Prostate gland (tissue), 2 donors: ENCODE measurements around the gene FGF7. TPM values are rescaled to one million over a fixed set of nuclear protein-coding genes. Genes with fewer than 3 reads are reported as not detected.
"Not testable (repeated sequence)": the region's sequence is repeated elsewhere in the genome, so short reads cannot be mapped to it uniquely, and the experiment has no call there.

Experiments
- DNase-seq: peaks from one replicate; pipeline ENCODE4 v3.0.0-alpha.2; 2019; ENCODE audit warnings: low spot score
- H3K27ac ChIP-seq, 2 donors: fragments of 200-600 bp; sonication (generic); 2 replicates each; pipeline ENCODE4 v1.5.1; 2017 to 2019
- H3K27me3 ChIP-seq: fragments of 200-600 bp; sonication (generic); replicated peaks from 2 replicates; pipeline ENCODE4 v1.5.1; 2019; ENCODE audit not compliant: insufficient read depth
- H3K36me3 ChIP-seq, 2 donors: fragments of 200-600 bp; sonication (generic); 1 replicate in 1 of 2; 2 replicates in 1 of 2; pipeline versions ENCODE4 v1.5.1 to v1.8.1; 2017 to 2019
- H3K4me1 ChIP-seq: fragments of 200-600 bp; sonication (generic); replicated peaks from 2 replicates; pipeline ENCODE4 v1.5.1; 2019
- H3K4me3 ChIP-seq, 2 donors: fragments of 200-600 bp; sonication (generic); 2 replicates each; pipeline ENCODE4 v1.5.1; 2017 to 2019
- H3K9me3 ChIP-seq: fragments of 200-600 bp; sonication (generic); 2 replicates; pipeline ENCODE4 v1.5.1; 2017
- POLR2A ChIP-seq: fragments of 450-650 bp; IDR thresholded peaks from one replicate; pipeline ENCODE4 v1.6.1; 2016; ENCODE audit warnings: antibody characterized with exemption, mild to moderate bottlenecking
- POLR2AphosphoS5 ChIP-seq: sonication (generic); formaldehyde crosslinking; IDR thresholded peaks from one replicate; pipeline ENCODE4 v1.6.1; 2017; ENCODE audit warnings: antibody characterized with exemption
- WGBS: methylation state at CpG from one replicate; pipeline ENCODE4 v1.1.5; 2018; 5-methylcytosine and 5-hydroxymethylcytosine counted together
- intact Hi-C: fragments of 100-400 bp; cut with DNase I; formaldehyde crosslinking; loops from one replicate; pipeline ENCODE4 v1.14.2; 2022
- total RNA-seq, 2 donors: library from RNA; depleted of rRNA; stranded (reverse); fragments of >200 nt; gene quantifications; one replicate each; pipeline ENCODE4 v1.1.0, GENCODE V29; 2016
- TF ChIP-seq, protein P1 (sequence below), 4 experiments: fragments of 200-600 bp in 2 of 4; fragments of 450-650 bp in 2 of 4; sonication (generic) in 2 of 4; IDR thresholded peaks; 1 replicate in 3 of 4; 2 replicates in 1 of 4; pipeline ENCODE4 v1.5.1; 2016 to 2019; ENCODE audit warnings: antibody characterized with exemption in 4 of 4, mild to moderate bottlenecking in 2 of 4, moderate library complexity in 2 of 4

The FGF7 gene
- total RNA-seq, 2 donors from 2014 or later, result 8.9 to 11.5 TPM

DNA sequence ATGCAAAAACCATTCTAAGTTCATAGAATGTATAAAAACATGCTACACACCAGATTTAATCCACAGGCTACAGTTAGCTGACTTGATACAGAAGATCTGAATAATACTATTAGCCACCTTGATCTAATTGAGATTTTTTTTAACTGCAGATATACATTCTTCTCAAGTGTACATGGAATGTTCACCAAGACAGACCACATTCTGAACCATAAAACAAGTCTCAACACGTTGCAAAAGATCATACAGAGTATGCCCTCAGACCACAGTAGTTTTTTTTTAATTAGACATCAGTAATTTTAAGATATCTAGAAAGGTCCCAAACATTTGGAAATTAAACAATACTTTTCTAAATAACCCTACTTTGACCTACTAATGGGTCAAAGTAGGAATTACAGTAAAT lies 83.3 kb downstream of the FGF7 start:
- H3K27ac ChIP-seq, result no peak overlapping the region
- H3K4me3 ChIP-seq, result no peak overlapping the region
- DNase-seq, result no peak
- no peaks in the 10 kb centered on the region for H3K36me3 ChIP-seq
- H3K4me1 ChIP-seq, result no peaks in the 10 kb centered on the region
- WGBS, result 58% methylated on average over 1 of the region's 1 CpG
- TF ChIP-seq POLR2A (no peak), POLR2AphosphoS5 (no peak)
- TF ChIP-seq, protein P1, sequence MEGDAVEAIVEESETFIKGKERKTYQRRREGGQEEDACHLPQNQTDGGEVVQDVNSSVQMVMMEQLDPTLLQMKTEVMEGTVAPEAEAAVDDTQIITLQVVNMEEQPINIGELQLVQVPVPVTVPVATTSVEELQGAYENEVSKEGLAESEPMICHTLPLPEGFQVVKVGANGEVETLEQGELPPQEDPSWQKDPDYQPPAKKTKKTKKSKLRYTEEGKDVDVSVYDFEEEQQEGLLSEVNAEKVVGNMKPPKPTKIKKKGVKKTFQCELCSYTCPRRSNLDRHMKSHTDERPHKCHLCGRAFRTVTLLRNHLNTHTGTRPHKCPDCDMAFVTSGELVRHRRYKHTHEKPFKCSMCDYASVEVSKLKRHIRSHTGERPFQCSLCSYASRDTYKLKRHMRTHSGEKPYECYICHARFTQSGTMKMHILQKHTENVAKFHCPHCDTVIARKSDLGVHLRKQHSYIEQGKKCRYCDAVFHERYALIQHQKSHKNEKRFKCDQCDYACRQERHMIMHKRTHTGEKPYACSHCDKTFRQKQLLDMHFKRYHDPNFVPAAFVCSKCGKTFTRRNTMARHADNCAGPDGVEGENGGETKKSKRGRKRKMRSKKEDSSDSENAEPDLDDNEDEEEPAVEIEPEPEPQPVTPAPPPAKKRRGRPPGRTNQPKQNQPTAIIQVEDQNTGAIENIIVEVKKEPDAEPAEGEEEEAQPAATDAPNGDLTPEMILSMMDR (IDR thresholded peaks at IDR 0.05), result no peak
- intact Hi-C loops, result no loop called here
- no peaks in the 10 kb centered on the region for H3K27me3 ChIP-seq
- H3K9me3 ChIP-seq, result no peaks in the 10 kb centered on the region

DNA sequence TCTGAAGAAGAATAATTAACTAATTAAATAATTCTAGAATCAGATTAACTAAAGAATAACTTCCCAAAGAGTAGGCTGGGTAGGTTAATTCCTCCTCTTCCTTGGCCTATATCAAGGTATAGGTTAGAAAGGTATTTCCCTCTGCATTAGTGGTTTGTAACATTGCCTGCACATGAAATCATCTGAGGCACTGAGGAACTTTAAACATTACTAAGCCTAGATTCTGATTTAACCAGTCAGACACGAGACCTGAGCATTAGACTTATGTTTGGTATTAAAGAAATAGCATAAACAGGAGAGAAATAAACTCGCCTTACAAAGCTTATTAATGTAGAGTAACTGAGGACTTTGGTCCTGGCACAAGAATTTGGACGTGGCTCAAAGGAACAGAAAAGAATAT lies 84.2 kb downstream of the FGF7 start:
- intact Hi-C loops, result no loop called here
- TF ChIP-seq POLR2AphosphoS5, result no peak
- TF ChIP-seq, protein P1 (IDR thresholded peaks at IDR 0.05), result no peak
- no peak for TF ChIP-seq POLR2A
- DNase-seq, result no peak
- no peaks in the 10 kb centered on the region for H3K36me3 ChIP-seq
- H3K9me3 ChIP-seq, result no peaks in the 10 kb centered on the region
- H3K27ac ChIP-seq, result no peak overlapping the region
- H3K4me1 ChIP-seq, result no peaks in the 10 kb centered on the region
- WGBS, result 76% methylated on average over 3 of the region's 3 CpGs
- H3K27me3 ChIP-seq, result no peaks in the 10 kb centered on the region
- no peak overlapping the region for H3K4me3 ChIP-seq

DNA sequence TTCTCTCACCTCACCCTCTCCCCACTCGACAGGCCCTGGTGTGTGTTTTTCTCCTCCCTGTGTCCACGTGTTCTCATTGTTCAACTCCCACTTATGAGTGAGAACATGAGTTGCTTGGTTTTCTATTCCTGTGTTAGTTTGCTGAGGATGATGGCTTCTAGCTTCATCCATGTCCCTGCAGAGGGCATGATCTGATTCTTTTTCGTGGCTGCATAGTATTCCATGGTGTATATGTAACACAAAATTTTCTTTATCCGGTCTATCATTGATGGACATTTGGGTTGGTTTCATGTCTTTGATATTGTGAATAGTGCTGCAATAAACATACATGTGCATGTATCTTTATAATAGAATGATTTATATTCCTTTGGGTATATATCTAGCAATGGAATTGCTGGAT lies 89.7 kb downstream of the FGF7 start:
- H3K4me1 ChIP-seq, H3K36me3 ChIP-seq, H3K27me3 ChIP-seq, H3K27ac ChIP-seq, intact Hi-C loops, H3K9me3 ChIP-seq, DNase-seq, H3K4me3 ChIP-seq: not testable (repeated sequence)
- WGBS, result 95% methylated on average over 4 of the region's 4 CpGs

DNA sequence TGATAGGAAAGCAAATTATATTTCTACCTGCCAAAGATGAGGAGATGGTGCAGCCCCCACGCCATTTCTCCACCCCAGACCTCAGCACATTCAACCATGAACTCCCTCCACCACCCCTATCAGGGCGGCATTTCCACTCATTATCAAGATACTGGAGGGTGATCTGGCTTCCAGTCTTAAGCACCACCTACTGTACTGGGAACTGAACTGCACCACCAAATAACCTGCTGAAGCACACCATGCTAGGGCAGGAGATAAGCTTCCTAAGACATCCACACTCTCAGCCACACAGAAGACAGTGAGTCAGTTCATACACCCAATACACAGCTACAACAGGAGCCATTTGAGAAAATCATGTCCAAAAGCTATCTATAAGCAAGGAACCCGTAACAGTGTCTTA lies 98.8 kb downstream of the FGF7 start:
- DNase-seq, result no peak
- intact Hi-C loops, result no loop called here

DNA sequence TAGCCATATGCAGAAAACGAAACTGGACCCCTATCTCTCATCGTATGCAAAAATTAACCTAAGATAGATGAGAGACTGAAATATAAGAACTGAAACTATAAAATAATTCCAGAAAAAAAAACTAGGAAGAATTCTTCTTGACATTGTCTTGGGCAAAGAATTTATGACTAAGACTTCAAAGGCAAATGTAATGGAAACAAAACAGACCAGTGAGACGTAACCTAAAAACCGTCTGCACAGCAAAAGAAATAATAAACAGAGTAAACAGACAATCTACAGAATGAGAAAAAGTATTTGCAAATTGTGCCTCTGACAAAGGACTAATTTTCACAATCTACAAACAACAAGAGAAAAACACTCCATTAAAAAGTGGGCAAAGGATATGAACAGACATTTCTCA lies 105.2 kb downstream of the FGF7 start:
- Histone ChIP-seq H3K27me3 (no peaks in the 10 kb centered on the region), H3K4me1 (no peaks in the 10 kb centered on the region), H3K27ac (no peak overlapping the region), H3K4me3 (no peak overlapping the region), H3K36me3 (no peaks in the 10 kb centered on the region), H3K9me3 (no peaks in the 10 kb centered on the region)
- DNase-seq, result no peak
- TF ChIP-seq POLR2AphosphoS5 (no peak), POLR2A (no peak)
- TF ChIP-seq, protein P1 (IDR thresholded peaks at IDR 0.05), result no peak
- WGBS, result 64% methylated on average over 4 of the region's 4 CpGs
- intact Hi-C loops, result no loop called here

More for the DNA sequence above, 98.8 kb downstream of the FGF7 start:
- Histone ChIP-seq H3K36me3 (no peaks in the 10 kb centered on the region), H3K27ac (no peak overlapping the region), H3K4me1 (no peaks in the 10 kb centered on the region), H3K27me3 (no peaks in the 10 kb centered on the region), H3K9me3 (no peaks in the 10 kb centered on the region), H3K4me3 (no peak overlapping the region)
- 81% methylated on average over 3 of the region's 3 CpGs for WGBS
- TF ChIP-seq, protein P1 (IDR thresholded peaks at IDR 0.05), result no peak
- TF ChIP-seq POLR2A (no peak), POLR2AphosphoS5 (no peak)
